Cerebellar cortex (tissue), 1 donor: ENCODE measurements around the gene YLPM1.
A peak's percentile ranks its signal among the peaks of the same experiment; 100 is the strongest.
"Not testable (repeated sequence)": the region's sequence is repeated elsewhere in the genome, so short reads cannot be mapped to it uniquely, and the experiment has no call there.

Experiments used
- DNase-seq: peaks from one replicate; pipeline ENCODE4 v3.0.0-alpha.2; 2015; ENCODE audit warnings: low spot score

YLPM1 gene

GRCh38 chr14:74762917-74763802 lies at the start of gene YLPM1:
Gene YLPM1 (plus strand): TSS chr14:74763316. CDS start chr14:74763490, 174 bp downstream.
- DNase-seq = peak; percentile 97

GRCh38 chr14:74713395-74713735 lies 49.8 kb upstream of the YLPM1 start:
- DNase-seq = no peak

GRCh38 chr14:74720526-74720925 lies 42.6 kb upstream of the YLPM1 start:
- DNase-seq = no peak

- DNase-seq = no peak
These were observed 40.0 kb upstream of the YLPM1 start for GRCh38 chr14:74723134-74723533.

GRCh38 chr14:74732387-74732786 lies 30.7 kb upstream of the YLPM1 start:
- DNase-seq = no peak

- no peak for DNase-seq
These were observed 29.9 kb upstream of the YLPM1 start for GRCh38 chr14:74733221-74733620.

GRCh38 chr14:74735125-74735524 lies 28.0 kb upstream of the YLPM1 start:
- no peak for DNase-seq

GRCh38 chr14:74737753-74738325 lies 25.3 kb upstream of the YLPM1 start:
- DNase-seq = no peak

- no peak for DNase-seq
These were observed 23.7 kb upstream of the YLPM1 start for GRCh38 chr14:74739293-74740030.

- DNase-seq = no peak
These were observed 15.9 kb upstream of the YLPM1 start for GRCh38 chr14:74747237-74747636.

GRCh38 chr14:74754157-74754556 lies 9.0 kb upstream of the YLPM1 start:
- no peak for DNase-seq

- DNase-seq = no peak
These were observed 8.2 kb upstream of the YLPM1 start for GRCh38 chr14:74754899-74755298.

- no peak for DNase-seq
These were observed 6.8 kb upstream of the YLPM1 start for GRCh38 chr14:74756326-74756725.

- DNase-seq = not testable (repeated sequence)
These were observed 4.6 kb upstream of the YLPM1 start for GRCh38 chr14:74758505-74758904.

GRCh38 chr14:74763803-74764531 lies 851 bp downstream of the YLPM1 start:
- no peak for DNase-seq

- DNase-seq = no peak
These were observed 2.6 kb downstream of the YLPM1 start for GRCh38 chr14:74765721-74766120.

GRCh38 chr14:74771399-74771798 lies 8.3 kb downstream of the YLPM1 start:
- DNase-seq = no peak

- DNase-seq = no peak
These were observed 21.5 kb downstream of the YLPM1 start for GRCh38 chr14:74784634-74785033.

GRCh38 chr14:74785056-74785613 lies 22.0 kb downstream of the YLPM1 start:
- DNase-seq = no peak

- DNase-seq = no peak
These were observed 23.7 kb downstream of the YLPM1 start for GRCh38 chr14:74786796-74787315.

GRCh38 chr14:74792249-74793039 lies 29.3 kb downstream of the YLPM1 start:
- DNase-seq = no peak
